Keratinocyte (primary cell): ENCODE measurements around the gene PMF1. TPM values are rescaled to one million over a fixed set of nuclear protein-coding genes. Genes with fewer than 3 reads are reported as not detected.

ENCODE experiments used
- DNase-seq: peaks from one replicate; pipeline ENCODE4 v3.0.0-alpha.2; 2011; ENCODE audit warnings: low read depth, missing footprints, low spot score
- FAIRE-seq: peaks from 2 replicates; lab custom pipeline; 2011; peaks lifted over from hg19 to GRCh38; lab: Jason Lieb, UNC
- H2AFZ ChIP-seq: 2 replicates; pipeline ENCODE4 v1.6.0; 2012; ENCODE audit warnings: low read length, control low read depth, inconsistent platforms; ENCODE audit not compliant: control insufficient read depth
- H3K27ac ChIP-seq: 2 replicates; pipeline ENCODE4 v1.5.1; 2011; ENCODE audit warnings: low read length; ENCODE audit not compliant: control insufficient read depth, insufficient read depth
- H3K27me3 ChIP-seq: 3 replicates; pipeline ENCODE4 v1.6.0; 2011; ENCODE audit warnings: low read length; ENCODE audit not compliant: control insufficient read depth, insufficient read depth; ENCODE audit errors: extremely low read depth
- H3K36me3 ChIP-seq, 2 experiments: 2 replicates in 1 of 2; 3 replicates in 1 of 2; pipeline ENCODE4 v1.5.1; 2011; ENCODE audit warnings: low read length in 2 of 2, mild to moderate bottlenecking in 1 of 2; ENCODE audit not compliant: control insufficient read depth in 2 of 2, insufficient read depth in 2 of 2; ENCODE audit errors: extremely low read depth in 1 of 2
- H3K4me1 ChIP-seq: 3 replicates; pipeline ENCODE4 v1.5.1; 2011; ENCODE audit warnings: low read length; ENCODE audit not compliant: control insufficient read depth, insufficient read depth; ENCODE audit errors: extremely low read depth
- H3K4me2 ChIP-seq: 3 replicates; pipeline ENCODE4 v1.6.0; 2011; ENCODE audit warnings: low read depth, low read length; ENCODE audit not compliant: control insufficient read depth, insufficient read depth; ENCODE audit errors: extremely low read depth
- H3K4me3 ChIP-seq, 3 experiments: fragments of 200-600 bp in 1 of 3; sonication (generic) in 1 of 3; 2 replicates in 2 of 3; 3 replicates in 1 of 3; pipeline ENCODE4 v1.5.1; 2011 to 2016; ENCODE audit warnings: low read length in 3 of 3, mild to moderate bottlenecking in 3 of 3, control low read depth in 2 of 3, inconsistent platforms in 1 of 3, low read depth in 1 of 3, mixed read lengths in 1 of 3, mixed run types in 1 of 3, moderate library complexity in 1 of 3; ENCODE audit not compliant: control insufficient read depth in 2 of 3, insufficient read depth in 2 of 3; ENCODE audit errors: extremely low read depth in 1 of 3
- H3K79me2 ChIP-seq: 2 replicates; pipeline ENCODE4 v1.6.0; 2012; ENCODE audit warnings: low read length; ENCODE audit not compliant: control insufficient read depth, insufficient read depth
- H3K9ac ChIP-seq: 3 replicates; pipeline ENCODE4 v1.6.0; 2011; ENCODE audit warnings: low read length; ENCODE audit not compliant: control insufficient read depth, insufficient read depth; ENCODE audit errors: extremely low read depth
- H3K9me1 ChIP-seq: 3 replicates; pipeline ENCODE4 v1.6.0; 2011; ENCODE audit warnings: low read length; ENCODE audit not compliant: control insufficient read depth, insufficient read depth; ENCODE audit errors: extremely low read depth
- H3K9me3 ChIP-seq: 2 replicates; pipeline ENCODE4 v1.5.1; 2012; ENCODE audit warnings: low read depth, low read length; ENCODE audit not compliant: control insufficient read depth
- H4K20me1 ChIP-seq: 3 replicates; pipeline ENCODE4 v1.6.0; 2011; ENCODE audit warnings: low read length; ENCODE audit not compliant: control insufficient read depth, insufficient read depth; ENCODE audit errors: extremely low read depth
- EZH2 ChIP-seq: IDR thresholded peaks from one replicate; pipeline ENCODE4 v1.6.1; 2012; ENCODE audit warnings: inconsistent platforms, mild to moderate bottlenecking, low read length, moderate library complexity
- dilution Hi-C: fragments of 300-500 bp; cut with MboI; formaldehyde crosslinking; loops from one replicate; pipeline ENCODE4 v1.7.0; 2020; ENCODE audit warnings: low sequenced_read_pairs; ENCODE audit not compliant: extremely low pct_ligation_motif_present
- polyA plus RNA-seq, 5 experiments: library from polyadenylated mRNA; depleted of rRNA in 3 of 5; stranded (reverse) in 3 of 5; stranded (forward) in 1 of 5; unstranded in 1 of 5; fragments of >200 nt; gene quantifications; 1 replicate in 1 of 5; 2 replicates in 3 of 5; 3 replicates in 1 of 5; pipeline versions ENCODE4 v1.2.1 to v1.2.3, GENCODE V29; 2011 to 2012; ENCODE audit warnings: missing spikeins in 2 of 5, low read depth in 1 of 5, low replicate concordance in 1 of 5
- TF ChIP-seq, protein P1 (sequence below), 3 experiments: IDR thresholded peaks in 1 of 3; conservative IDR thresholded peaks in 1 of 3; optimal IDR thresholded peaks in 1 of 3; 2 replicates in 2 of 3; 3 replicates in 1 of 3; pipeline versions ENCODE3 to v1.5.1; 2011; ENCODE audit warnings: low read length in 3 of 3, mild to moderate bottlenecking in 3 of 3, moderate library complexity in 2 of 3, control low read depth in 1 of 3, inconsistent platforms in 1 of 3; ENCODE audit not compliant: insufficient read depth in 2 of 3; ENCODE audit errors: extremely low read depth in 1 of 3

The PMF1 gene
- polyA plus RNA-seq, 1 donor (not counting 4 experiments of a cell fraction or from before 2014, with no cell fraction given), result 41.0 TPM

DNA sequence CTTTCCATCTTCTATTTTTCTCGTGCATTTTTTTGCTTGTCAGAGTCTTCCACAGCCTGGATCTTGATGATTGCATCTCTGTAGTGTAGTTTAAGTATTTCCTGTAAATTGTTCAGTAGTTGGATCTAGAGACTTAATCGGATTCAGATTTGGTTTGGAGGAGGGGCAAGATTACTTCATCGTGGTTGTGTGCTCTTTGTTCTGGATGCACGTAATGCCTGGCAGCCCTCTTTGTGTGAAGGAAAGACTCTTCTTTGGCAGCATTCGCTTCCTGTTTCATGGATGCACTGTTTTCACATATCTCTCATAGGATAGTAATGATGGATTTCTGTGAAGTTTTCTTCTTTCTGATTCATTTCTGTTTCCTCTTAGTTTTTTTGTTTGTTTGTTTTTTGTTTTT is 45.3 kb upstream of the PMF1 start:
- no peaks in the 10 kb centered on the region for H3K9me3 ChIP-seq
- H3K27ac ChIP-seq, result no peak overlapping the region
- H3K4me2 ChIP-seq, result no peak overlapping the region
- no peaks in the 10 kb centered on the region for H3K27me3 ChIP-seq
- no peak overlapping the region for H3K9ac ChIP-seq
- H3K36me3 ChIP-seq, result peaks cover 4 to 7% of the 10 kb centered on the region in 2 experiments
- H4K20me1 ChIP-seq, result no peaks in the 10 kb centered on the region
- no peak for DNase-seq
- FAIRE-seq, result no peak
- H3K4me1 ChIP-seq, result no peaks in the 10 kb centered on the region
- TF ChIP-seq, protein P1, sequence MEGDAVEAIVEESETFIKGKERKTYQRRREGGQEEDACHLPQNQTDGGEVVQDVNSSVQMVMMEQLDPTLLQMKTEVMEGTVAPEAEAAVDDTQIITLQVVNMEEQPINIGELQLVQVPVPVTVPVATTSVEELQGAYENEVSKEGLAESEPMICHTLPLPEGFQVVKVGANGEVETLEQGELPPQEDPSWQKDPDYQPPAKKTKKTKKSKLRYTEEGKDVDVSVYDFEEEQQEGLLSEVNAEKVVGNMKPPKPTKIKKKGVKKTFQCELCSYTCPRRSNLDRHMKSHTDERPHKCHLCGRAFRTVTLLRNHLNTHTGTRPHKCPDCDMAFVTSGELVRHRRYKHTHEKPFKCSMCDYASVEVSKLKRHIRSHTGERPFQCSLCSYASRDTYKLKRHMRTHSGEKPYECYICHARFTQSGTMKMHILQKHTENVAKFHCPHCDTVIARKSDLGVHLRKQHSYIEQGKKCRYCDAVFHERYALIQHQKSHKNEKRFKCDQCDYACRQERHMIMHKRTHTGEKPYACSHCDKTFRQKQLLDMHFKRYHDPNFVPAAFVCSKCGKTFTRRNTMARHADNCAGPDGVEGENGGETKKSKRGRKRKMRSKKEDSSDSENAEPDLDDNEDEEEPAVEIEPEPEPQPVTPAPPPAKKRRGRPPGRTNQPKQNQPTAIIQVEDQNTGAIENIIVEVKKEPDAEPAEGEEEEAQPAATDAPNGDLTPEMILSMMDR (optimal IDR thresholded peaks at IDR 0.05 in 1 of 3, IDR thresholded peaks at IDR 0.05 in 1 of 3, conservative IDR thresholded peaks at IDR 0.05 in 1 of 3; ENCODE audit: extremely low read depth in 1 of 3, insufficient read depth in 2 of 3, low read length in 3 of 3), result no peak
- no peak for TF ChIP-seq EZH2
- H3K9me1 ChIP-seq, result no peaks in the 10 kb centered on the region
- no peak overlapping the region for H2AFZ ChIP-seq
- dilution Hi-C loops, result no loop called here
- no peaks in the 10 kb centered on the region for H3K79me2 ChIP-seq
- H3K4me3 ChIP-seq, result no peak overlapping the region

DNA sequence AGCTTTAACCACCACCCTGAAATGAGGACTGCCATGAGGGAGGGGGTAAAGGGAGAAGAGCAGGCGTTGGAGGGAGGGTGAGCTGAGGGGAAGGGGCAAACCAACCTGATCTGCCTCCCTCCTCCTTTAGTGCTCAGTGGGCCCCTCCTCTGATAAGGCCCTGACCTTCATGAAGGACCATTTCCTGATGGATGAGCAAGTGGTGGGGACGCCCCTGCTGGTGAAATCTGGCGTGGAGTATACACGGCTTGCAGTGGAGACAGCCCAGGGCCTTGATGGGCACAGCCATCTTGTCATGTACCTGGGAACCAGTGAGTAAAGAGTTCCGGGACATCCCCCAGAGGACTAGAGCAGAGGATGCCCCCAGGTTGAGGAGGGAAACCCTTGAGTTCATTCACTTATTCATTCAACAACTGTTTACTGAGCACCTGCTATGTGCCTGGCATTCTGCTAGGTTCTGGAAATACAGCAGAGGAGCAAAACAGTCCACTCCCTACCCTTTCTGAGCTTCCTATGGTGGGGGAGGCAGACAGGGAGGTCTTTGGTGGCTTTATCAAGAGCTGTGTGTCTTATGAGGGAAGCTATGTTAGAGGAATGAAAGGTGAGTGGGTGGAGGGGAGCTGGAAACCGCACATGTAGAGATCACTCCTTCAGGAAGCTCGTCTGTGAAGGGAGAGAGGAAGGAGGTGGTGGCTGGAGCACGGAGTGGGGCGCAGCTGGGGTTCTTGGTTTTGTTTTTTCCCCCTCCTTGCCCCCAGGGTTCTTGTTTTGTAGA is 39.9 kb upstream of the PMF1 start:
- Histone ChIP-seq H3K9ac (no peak overlapping the region), H2AFZ (no peak overlapping the region), H3K27ac (no peak overlapping the region), H4K20me1 (no peaks in the 10 kb centered on the region), H3K9me3 (no peaks in the 10 kb centered on the region), H3K79me2 (no peaks in the 10 kb centered on the region), H3K36me3 (peaks cover 9 to 14% of the 10 kb centered on the region in 2 experiments), H3K4me1 (no peaks in the 10 kb centered on the region), H3K4me2 (no peak overlapping the region), H3K9me1 (no peaks in the 10 kb centered on the region), H3K4me3 (no peak overlapping the region), H3K27me3 (no peaks in the 10 kb centered on the region)
- no peak for DNase-seq
- dilution Hi-C loops, result no loop called here
- FAIRE-seq, result no peak
- TF ChIP-seq, protein P1 (optimal IDR thresholded peaks at IDR 0.05 in 1 of 3, IDR thresholded peaks at IDR 0.05 in 1 of 3, conservative IDR thresholded peaks at IDR 0.05 in 1 of 3; ENCODE audit: extremely low read depth in 1 of 3, insufficient read depth in 2 of 3, low read length in 3 of 3), result no peak
- TF ChIP-seq EZH2, result no peak
